Measurements from ENCODE around the gene SAPCD2. TPM values are rescaled to one million over a fixed set of nuclear protein-coding genes. Genes with fewer than 3 reads are reported as not detected.

The SAPCD2 gene
- total and polyA plus RNA-seq, 2 experiments from 2014 or later, result 4.7 to 42.1 TPM

GRCh38 chr9:137013571-137013940 lies 56.8 kb downstream of the SAPCD2 start:
- Histone ChIP-seq H3K27ac (no peak overlapping the region), H3K27me3 (no peaks in the 10 kb centered on the region), H3K9me3 (ENCODE audit: low read depth) (no peaks in the 10 kb centered on the region), H3K4me1 (ENCODE audit: low read depth) (no peaks in the 10 kb centered on the region), H3K4me3 (no peak overlapping the region), H3K36me3 (peaks cover 12% of the 10 kb centered on the region)
- no peak for DNase-seq (ENCODE audit: low read depth in 1 of 2, low spot score in 1 of 2)
- TF ChIP-seq CTCF (IDR thresholded peaks at IDR 0.05; ENCODE audit: low read depth, low read length), result no peak

GRCh38 chr9:137012694-137013570 lies 57.4 kb downstream of the SAPCD2 start:
- Histone ChIP-seq H3K4me3 (no peak overlapping the region), H3K27me3 (no peaks in the 10 kb centered on the region), H3K9me3 (ENCODE audit: low read depth) (no peaks in the 10 kb centered on the region), H3K36me3 (peaks cover 12% of the 10 kb centered on the region), H3K4me1 (ENCODE audit: low read depth) (no peaks in the 10 kb centered on the region), H3K27ac (no peak overlapping the region)
- no peak for DNase-seq (ENCODE audit: low read depth in 1 of 2, low spot score in 1 of 2)
- TF ChIP-seq CTCF (IDR thresholded peaks at IDR 0.05; ENCODE audit: low read depth, low read length), result no peak

Other genes with a start within 250 kb of the SAPCD2 start
Only the 30 nearest of the 36 such genes appear.
- gene TRAF2, start 184.0 kb downstream of the SAPCD2 start, total RNA-seq, result 20.0 and 25.6 TPM in 2 replicates
- gene TRAF2, start 184.0 kb downstream of the SAPCD2 start, polyA plus RNA-seq, result 37.2 and 45.6 TPM in 2 replicates
- 188 and 194 TPM in 2 replicates for gene FBXW5, start 125.8 kb downstream of the SAPCD2 start, total RNA-seq
- gene FBXW5, start 125.8 kb downstream of the SAPCD2 start, polyA plus RNA-seq, result 117 and 119 TPM in 2 replicates
- 3.4 and 10.8 TPM in 2 replicates for gene C8G, start 125.3 kb downstream of the SAPCD2 start, total RNA-seq
- gene C8G, start 125.3 kb downstream of the SAPCD2 start, polyA plus RNA-seq, result 1.2 and 4.4 TPM in 2 replicates
- gene LCN12, start 118.3 kb downstream of the SAPCD2 start, total RNA-seq, result 5.0 and 11.4 TPM in 2 replicates
- gene LCN12, start 118.3 kb downstream of the SAPCD2 start, polyA plus RNA-seq, result 19.7 and 21.9 TPM in 2 replicates
- gene PTGDS, start 93.1 kb downstream of the SAPCD2 start, total RNA-seq, result 2.6 and 3.9 TPM in 2 replicates
- gene PTGDS, start 93.1 kb downstream of the SAPCD2 start, polyA plus RNA-seq, result 3.4 and 5.3 TPM in 2 replicates
- gene LCNL1, start 87.6 kb downstream of the SAPCD2 start, total RNA-seq, result 0.36 TPM in 1 of 2 replicates, not detected in the other
- not detected in 2 replicates for gene LCNL1, start 87.6 kb downstream of the SAPCD2 start, polyA plus RNA-seq
- gene PAXX, start 78.1 kb downstream of the SAPCD2 start, total RNA-seq, result 94.6 and 130 TPM in 2 replicates
- 102 and 110 TPM in 2 replicates for gene PAXX, start 78.1 kb downstream of the SAPCD2 start, polyA plus RNA-seq
- gene CLIC3, start 74.0 kb downstream of the SAPCD2 start, total RNA-seq, result not detected in 2 replicates
- gene CLIC3, start 74.0 kb downstream of the SAPCD2 start, polyA plus RNA-seq, result 0.75 and 0.87 TPM in 2 replicates
- gene ABCA2, start 42.3 kb downstream of the SAPCD2 start, total RNA-seq, result 48.7 and 56.7 TPM in 2 replicates
- 30.5 and 33.3 TPM in 2 replicates for gene ABCA2, start 42.3 kb downstream of the SAPCD2 start, polyA plus RNA-seq
- not detected in 2 replicates for gene FUT7, start 38.5 kb downstream of the SAPCD2 start, total RNA-seq
- not detected in 2 replicates for gene FUT7, start 38.5 kb downstream of the SAPCD2 start, polyA plus RNA-seq
- 40.8 and 65.1 TPM in 2 replicates for gene NPDC1, start 24.4 kb downstream of the SAPCD2 start, total RNA-seq
- 83.5 and 94.9 TPM in 2 replicates for gene NPDC1, start 24.4 kb downstream of the SAPCD2 start, polyA plus RNA-seq
- not detected in 2 replicates for gene ENTPD2, start 16.5 kb downstream of the SAPCD2 start, total RNA-seq
- not detected in 2 replicates for gene ENTPD2, start 16.5 kb downstream of the SAPCD2 start, polyA plus RNA-seq
- 5.8 and 13.3 TPM in 2 replicates for gene UAP1L1, start 7.0 kb upstream of the SAPCD2 start, total RNA-seq
- 9.9 and 17.9 TPM in 2 replicates for gene UAP1L1, start 7.0 kb upstream of the SAPCD2 start, polyA plus RNA-seq
- 59.4 and 73.3 TPM in 2 replicates for gene MAN1B1, start 16.4 kb upstream of the SAPCD2 start, total RNA-seq
- 67.6 and 86.7 TPM in 2 replicates for gene MAN1B1, start 16.4 kb upstream of the SAPCD2 start, polyA plus RNA-seq
- 125 and 144 TPM in 2 replicates for gene DPP7, start 44.2 kb upstream of the SAPCD2 start, total RNA-seq
- gene DPP7, start 44.2 kb upstream of the SAPCD2 start, polyA plus RNA-seq, result 202 and 204 TPM in 2 replicates
- 0.03 TPM in 1 of 2 replicates, not detected in the other for gene GRIN1, start 68.6 kb upstream of the SAPCD2 start, total RNA-seq
- gene GRIN1, start 68.6 kb upstream of the SAPCD2 start, polyA plus RNA-seq, result 0.22 and 0.49 TPM in 2 replicates
- not detected in 2 replicates for gene LRRC26, start 99.5 kb upstream of the SAPCD2 start, total RNA-seq
- gene LRRC26, start 99.5 kb upstream of the SAPCD2 start, polyA plus RNA-seq, result 1.4 and 2.3 TPM in 2 replicates
- not detected in 2 replicates for gene TMEM210, start 101.5 kb upstream of the SAPCD2 start, total RNA-seq
- gene TMEM210, start 101.5 kb upstream of the SAPCD2 start, polyA plus RNA-seq, result not detected in 2 replicates
- gene ANAPC2, start 118.0 kb upstream of the SAPCD2 start, total RNA-seq, result 29.8 and 42.8 TPM in 2 replicates
- gene ANAPC2, start 118.0 kb upstream of the SAPCD2 start, polyA plus RNA-seq, result 15.5 and 17.9 TPM in 2 replicates
- 64.5 and 90.3 TPM in 2 replicates for gene SSNA1, start 118.1 kb upstream of the SAPCD2 start, total RNA-seq
- 77.9 and 110 TPM in 2 replicates for gene SSNA1, start 118.1 kb upstream of the SAPCD2 start, polyA plus RNA-seq
- 26.4 and 31.2 TPM in 2 replicates for gene TPRN, start 130.2 kb upstream of the SAPCD2 start, total RNA-seq
- gene TPRN, start 130.2 kb upstream of the SAPCD2 start, polyA plus RNA-seq, result 34.7 and 44.8 TPM in 2 replicates
- gene TMEM203, start 135.1 kb upstream of the SAPCD2 start, total RNA-seq, result 44.7 and 50.0 TPM in 2 replicates
- 86.6 and 99.2 TPM in 2 replicates for gene TMEM203, start 135.1 kb upstream of the SAPCD2 start, polyA plus RNA-seq
- 13.1 and 17.5 TPM in 2 replicates for gene NDOR1, start 135.1 kb upstream of the SAPCD2 start, total RNA-seq
- gene NDOR1, start 135.1 kb upstream of the SAPCD2 start, polyA plus RNA-seq, result 9.1 and 18.1 TPM in 2 replicates
- gene RNF208, start 151.7 kb upstream of the SAPCD2 start, total RNA-seq, result 19.3 and 23.1 TPM in 2 replicates
- 6.1 and 8.1 TPM in 2 replicates for gene RNF208, start 151.7 kb upstream of the SAPCD2 start, polyA plus RNA-seq
- gene CYSRT1, start 154.6 kb upstream of the SAPCD2 start, total RNA-seq, result 5.8 and 7.0 TPM in 2 replicates
- 3.1 and 6.6 TPM in 2 replicates for gene CYSRT1, start 154.6 kb upstream of the SAPCD2 start, polyA plus RNA-seq
- gene RNF224, start 156.9 kb upstream of the SAPCD2 start, total RNA-seq, result 0.32 TPM in 1 of 2 replicates, not detected in the other
- gene RNF224, start 156.9 kb upstream of the SAPCD2 start, polyA plus RNA-seq, result 0.12 TPM in 1 of 2 replicates, not detected in the other
- 0.25 TPM in 1 of 2 replicates, not detected in the other for gene SLC34A3, start 160.3 kb upstream of the SAPCD2 start, total RNA-seq
- 0.24 TPM in 1 of 2 replicates, not detected in the other for gene SLC34A3, start 160.3 kb upstream of the SAPCD2 start, polyA plus RNA-seq
- gene TUBB4B, start 170.7 kb upstream of the SAPCD2 start, total RNA-seq, result 412 and 540 TPM in 2 replicates
- 745 and 845 TPM in 2 replicates for gene TUBB4B, start 170.7 kb upstream of the SAPCD2 start, polyA plus RNA-seq
- gene STPG3, start 180.7 kb upstream of the SAPCD2 start, total RNA-seq, result 0.95 TPM in 1 of 2 replicates, not detected in the other
- gene STPG3, start 180.7 kb upstream of the SAPCD2 start, polyA plus RNA-seq, result 3.2 and 3.3 TPM in 2 replicates
- 68.6 and 78.2 TPM in 2 replicates for gene NELFB, start 184.8 kb upstream of the SAPCD2 start, total RNA-seq
- gene NELFB, start 184.8 kb upstream of the SAPCD2 start, polyA plus RNA-seq, result 73.3 and 87.6 TPM in 2 replicates

Measured in cardiac muscle cell (in vitro differentiated cells and primary cell).